ENCODE results near the gene GPR107.
"Not testable (repeated sequence)": the region's sequence is repeated elsewhere in the genome, so short reads cannot be mapped to it uniquely, and the experiment has no call there.

- TF ChIP-seq EZH2phosphoT487 (IDR thresholded peaks at IDR 0.05; ENCODE audit: borderline replicate concordance, low read depth, low read length); CTCF (conservative IDR thresholded peaks at IDR 0.05; ENCODE audit: low read length): not testable (repeated sequence)
Observed at GRCh38 chr9:130006952-130007351, 46.8 kb upstream of the GPR107 start.
